Smooth muscle cell (in vitro differentiated cells): ENCODE results near the gene RUBCNL. TPM values are rescaled to one million over a fixed set of nuclear protein-coding genes. Genes with fewer than 3 reads are reported as not detected.
"Not testable (repeated sequence)": the region's sequence is repeated elsewhere in the genome, so short reads cannot be mapped to it uniquely, and the experiment has no call there.

ENCODE experiments used
- DNase-seq: peaks from one replicate; lab custom pipeline; 2025; ENCODE audit not compliant: unreplicated experiment; lab: John Stamatoyannopoulos, UW
- H2AFZ ChIP-seq: fragments of 200-600 bp; sonication (generic); 2 replicates; pipeline ENCODE4 v1.6.0; 2016; ENCODE audit warnings: antibody characterized with exemption, low read depth, mild to moderate bottlenecking
- H3F3A ChIP-seq: fragments of 200-600 bp; sonication (generic); 2 replicates; pipeline ENCODE4 v1.6.0; 2017; ENCODE audit warnings: antibody characterized with exemption, low read depth
- H3K27ac ChIP-seq: fragments of 200-600 bp; sonication (generic); 2 replicates; pipeline ENCODE4 v1.5.1; 2016; ENCODE audit warnings: low read depth, mild to moderate bottlenecking
- H3K27me3 ChIP-seq: fragments of 200-600 bp; sonication (generic); 2 replicates; pipeline ENCODE4 v1.6.1; 2016; ENCODE audit warnings: low read depth, mild to moderate bottlenecking
- H3K36me3 ChIP-seq: fragments of 200-600 bp; sonication (generic); 2 replicates; pipeline ENCODE4 v1.5.1; 2016; ENCODE audit warnings: low read depth
- H3K4me1 ChIP-seq: fragments of 200-600 bp; sonication (generic); 2 replicates; pipeline ENCODE4 v1.5.1; 2016; ENCODE audit warnings: low read depth
- H3K4me2 ChIP-seq: fragments of 200-600 bp; sonication (generic); 2 replicates; pipeline ENCODE4 v1.6.0; 2016; ENCODE audit warnings: mild to moderate bottlenecking
- H3K4me3 ChIP-seq: fragments of 200-600 bp; sonication (generic); 2 replicates; pipeline ENCODE4 v1.5.1; 2016; ENCODE audit warnings: mild to moderate bottlenecking
- H3K79me2 ChIP-seq: fragments of 200-600 bp; sonication (generic); 2 replicates; pipeline ENCODE4 v1.6.0; 2016; ENCODE audit warnings: low read depth, mild to moderate bottlenecking
- H3K9ac ChIP-seq: fragments of 200-600 bp; sonication (generic); 2 replicates; pipeline ENCODE4 v1.6.0; 2016; ENCODE audit warnings: low read depth
- H3K9me3 ChIP-seq: fragments of 200-600 bp; sonication (generic); replicated peaks from 2 replicates; pipeline ENCODE4 v1.5.1; 2016; ENCODE audit warnings: low read depth
- H4K20me1 ChIP-seq: fragments of 200-600 bp; sonication (generic); 2 replicates; pipeline ENCODE4 v1.6.0; 2016; ENCODE audit warnings: low read depth
- WGBS: methylation state at CpG from one replicate; pipeline ENCODE4 v1.1.7; 2016; ENCODE audit warnings: low lambda C conversion rate; 5-methylcytosine and 5-hydroxymethylcytosine counted together
- polyA plus RNA-seq: library from polyadenylated mRNA; unstranded; fragments of >200 nt; fragmentation: Nextera tagmentation; extraction: Ambion mirVana; gene quantifications from 2 replicates; pipeline ENCODE4 v1.2.1, GENCODE V29; 2016
- total RNA-seq: library from RNA; depleted of rRNA; stranded (reverse); fragments of >200 nt; gene quantifications from 2 replicates; pipeline ENCODE4 v1.2.3, GENCODE V29; 2014
- TF ChIP-seq, protein P1 (sequence below): fragments of 200-600 bp; sonication (generic); IDR thresholded peaks from 2 replicates; pipeline ENCODE4 v1.5.1; 2017; ENCODE audit warnings: borderline replicate concordance, mild to moderate bottlenecking, antibody characterized with exemption; ENCODE audit not compliant: insufficient read depth, poor library complexity, severe bottlenecking

Gene RUBCNL, protein sequence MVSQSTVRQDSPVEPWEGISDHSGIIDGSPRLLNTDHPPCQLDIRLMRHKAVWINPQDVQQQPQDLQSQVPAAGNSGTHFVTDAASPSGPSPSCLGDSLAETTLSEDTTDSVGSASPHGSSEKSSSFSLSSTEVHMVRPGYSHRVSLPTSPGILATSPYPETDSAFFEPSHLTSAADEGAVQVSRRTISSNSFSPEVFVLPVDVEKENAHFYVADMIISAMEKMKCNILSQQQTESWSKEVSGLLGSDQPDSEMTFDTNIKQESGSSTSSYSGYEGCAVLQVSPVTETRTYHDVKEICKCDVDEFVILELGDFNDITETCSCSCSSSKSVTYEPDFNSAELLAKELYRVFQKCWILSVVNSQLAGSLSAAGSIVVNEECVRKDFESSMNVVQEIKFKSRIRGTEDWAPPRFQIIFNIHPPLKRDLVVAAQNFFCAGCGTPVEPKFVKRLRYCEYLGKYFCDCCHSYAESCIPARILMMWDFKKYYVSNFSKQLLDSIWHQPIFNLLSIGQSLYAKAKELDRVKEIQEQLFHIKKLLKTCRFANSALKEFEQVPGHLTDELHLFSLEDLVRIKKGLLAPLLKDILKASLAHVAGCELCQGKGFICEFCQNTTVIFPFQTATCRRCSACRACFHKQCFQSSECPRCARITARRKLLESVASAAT
- total RNA-seq, result 0.18 and 0.49 TPM in 2 replicates
- 0.40 TPM in 1 of 2 replicates, not detected in the other for polyA plus RNA-seq

GRCh38 chr13:46387064-46387851, at the start of gene RUBCNL:
RUBCNL (minus strand) TSS chr13:46387252; CDS start chr13:46372475, 14,777 bp downstream.
- H3K27ac ChIP-seq, result no peak within 1 kb of the TSS
- 3% methylated on average over 61 of the region's 70 CpGs for WGBS
- TF ChIP-seq, protein P1, sequence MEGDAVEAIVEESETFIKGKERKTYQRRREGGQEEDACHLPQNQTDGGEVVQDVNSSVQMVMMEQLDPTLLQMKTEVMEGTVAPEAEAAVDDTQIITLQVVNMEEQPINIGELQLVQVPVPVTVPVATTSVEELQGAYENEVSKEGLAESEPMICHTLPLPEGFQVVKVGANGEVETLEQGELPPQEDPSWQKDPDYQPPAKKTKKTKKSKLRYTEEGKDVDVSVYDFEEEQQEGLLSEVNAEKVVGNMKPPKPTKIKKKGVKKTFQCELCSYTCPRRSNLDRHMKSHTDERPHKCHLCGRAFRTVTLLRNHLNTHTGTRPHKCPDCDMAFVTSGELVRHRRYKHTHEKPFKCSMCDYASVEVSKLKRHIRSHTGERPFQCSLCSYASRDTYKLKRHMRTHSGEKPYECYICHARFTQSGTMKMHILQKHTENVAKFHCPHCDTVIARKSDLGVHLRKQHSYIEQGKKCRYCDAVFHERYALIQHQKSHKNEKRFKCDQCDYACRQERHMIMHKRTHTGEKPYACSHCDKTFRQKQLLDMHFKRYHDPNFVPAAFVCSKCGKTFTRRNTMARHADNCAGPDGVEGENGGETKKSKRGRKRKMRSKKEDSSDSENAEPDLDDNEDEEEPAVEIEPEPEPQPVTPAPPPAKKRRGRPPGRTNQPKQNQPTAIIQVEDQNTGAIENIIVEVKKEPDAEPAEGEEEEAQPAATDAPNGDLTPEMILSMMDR, result no peak
- H3K27me3 ChIP-seq, result peaks cover 56% of the 10 kb centered on the region
- peaks cover 10% of the 10 kb centered on the region for H3K4me1 ChIP-seq
- no peaks in the 10 kb centered on the region for H4K20me1 ChIP-seq
- H3K9me3 ChIP-seq, result no peaks in the 10 kb centered on the region
- H3K9ac ChIP-seq, result no peak within 1 kb of the TSS
- DNase-seq, result no peak
- H3K4me3 ChIP-seq, result peak within 1 kb of the TSS; percentile 65
- H3K4me2 ChIP-seq, result peak within 1 kb of the TSS; percentile 99
- H3F3A ChIP-seq, result no peaks in the 10 kb centered on the region
- H3K79me2 ChIP-seq, result no peaks in the 10 kb centered on the region
- peak within 1 kb of the TSS; percentile 72 for H2AFZ ChIP-seq
- no peaks in the 10 kb centered on the region for H3K36me3 ChIP-seq

- WGBS, result 96% methylated on average over 2 of the region's 2 CpGs
- H3K4me1 ChIP-seq, H3K4me3 ChIP-seq: not testable (repeated sequence)
Measured at GRCh38 chr13:46429558-46429957, 42.5 kb upstream of the RUBCNL start.

GRCh38 chr13:46405457-46405856, 18.4 kb upstream of the RUBCNL start:
- Histone ChIP-seq H3K4me2 (no peak overlapping the region), H3K4me3 (no peak overlapping the region), H3K9me3 (no peaks in the 10 kb centered on the region), H3K27ac (no peak overlapping the region), H3K27me3 (no peaks in the 10 kb centered on the region), H3K4me1 (no peaks in the 10 kb centered on the region), H2AFZ (no peak overlapping the region), H3K36me3 (no peaks in the 10 kb centered on the region), H4K20me1 (no peaks in the 10 kb centered on the region), H3K79me2 (no peaks in the 10 kb centered on the region), H3K9ac (no peak overlapping the region), H3F3A (no peaks in the 10 kb centered on the region)
- TF ChIP-seq, protein P1, result no peak
- no peak for DNase-seq

More at GRCh38 chr13:46429558-46429957, 42.5 kb upstream of the RUBCNL start:
- not testable (repeated sequence) for H3K9me3 ChIP-seq, DNase-seq, H3K9ac ChIP-seq, H3K79me2 ChIP-seq, H3K27ac ChIP-seq, H3K4me2 ChIP-seq, H3K36me3 ChIP-seq, H3K27me3 ChIP-seq, H4K20me1 ChIP-seq, H2AFZ ChIP-seq, H3F3A ChIP-seq

DNA sequence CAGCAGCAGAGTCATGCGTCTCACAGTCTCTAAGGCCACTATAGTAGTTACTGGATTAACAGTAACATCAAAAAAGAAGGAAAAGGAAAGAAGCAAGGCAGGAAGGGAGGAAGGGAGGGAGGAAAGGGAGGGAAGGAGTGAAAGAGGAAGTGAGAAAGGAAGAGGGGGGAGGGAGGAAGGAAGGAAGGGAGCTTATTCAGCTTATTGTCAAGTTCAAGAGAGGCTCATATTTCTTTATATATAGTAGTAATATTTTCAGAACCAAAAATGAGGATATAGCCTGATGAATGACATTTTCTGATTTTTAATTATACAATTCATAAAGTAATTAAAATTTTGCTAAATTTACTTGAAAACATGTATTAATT, 17.7 kb upstream of the RUBCNL start:
- Histone ChIP-seq H3K27me3 (no peaks in the 10 kb centered on the region), H3K4me3 (no peak overlapping the region), H4K20me1 (no peaks in the 10 kb centered on the region), H3K9me3 (no peaks in the 10 kb centered on the region), H3K4me2 (no peak overlapping the region), H2AFZ (peak overlapping the region; percentile 66), H3F3A (no peaks in the 10 kb centered on the region), H3K4me1 (no peaks in the 10 kb centered on the region), H3K36me3 (no peaks in the 10 kb centered on the region), H3K9ac (no peak overlapping the region), H3K27ac (no peak overlapping the region), H3K79me2 (no peaks in the 10 kb centered on the region)
- DNase-seq, result no peak
- WGBS, result 76% methylated on average over 1 of the region's 1 CpG
- TF ChIP-seq, protein P1, result no peak
